ENCODE data around the gene FOXN1.

- TF ChIP-seq, protein P1, sequence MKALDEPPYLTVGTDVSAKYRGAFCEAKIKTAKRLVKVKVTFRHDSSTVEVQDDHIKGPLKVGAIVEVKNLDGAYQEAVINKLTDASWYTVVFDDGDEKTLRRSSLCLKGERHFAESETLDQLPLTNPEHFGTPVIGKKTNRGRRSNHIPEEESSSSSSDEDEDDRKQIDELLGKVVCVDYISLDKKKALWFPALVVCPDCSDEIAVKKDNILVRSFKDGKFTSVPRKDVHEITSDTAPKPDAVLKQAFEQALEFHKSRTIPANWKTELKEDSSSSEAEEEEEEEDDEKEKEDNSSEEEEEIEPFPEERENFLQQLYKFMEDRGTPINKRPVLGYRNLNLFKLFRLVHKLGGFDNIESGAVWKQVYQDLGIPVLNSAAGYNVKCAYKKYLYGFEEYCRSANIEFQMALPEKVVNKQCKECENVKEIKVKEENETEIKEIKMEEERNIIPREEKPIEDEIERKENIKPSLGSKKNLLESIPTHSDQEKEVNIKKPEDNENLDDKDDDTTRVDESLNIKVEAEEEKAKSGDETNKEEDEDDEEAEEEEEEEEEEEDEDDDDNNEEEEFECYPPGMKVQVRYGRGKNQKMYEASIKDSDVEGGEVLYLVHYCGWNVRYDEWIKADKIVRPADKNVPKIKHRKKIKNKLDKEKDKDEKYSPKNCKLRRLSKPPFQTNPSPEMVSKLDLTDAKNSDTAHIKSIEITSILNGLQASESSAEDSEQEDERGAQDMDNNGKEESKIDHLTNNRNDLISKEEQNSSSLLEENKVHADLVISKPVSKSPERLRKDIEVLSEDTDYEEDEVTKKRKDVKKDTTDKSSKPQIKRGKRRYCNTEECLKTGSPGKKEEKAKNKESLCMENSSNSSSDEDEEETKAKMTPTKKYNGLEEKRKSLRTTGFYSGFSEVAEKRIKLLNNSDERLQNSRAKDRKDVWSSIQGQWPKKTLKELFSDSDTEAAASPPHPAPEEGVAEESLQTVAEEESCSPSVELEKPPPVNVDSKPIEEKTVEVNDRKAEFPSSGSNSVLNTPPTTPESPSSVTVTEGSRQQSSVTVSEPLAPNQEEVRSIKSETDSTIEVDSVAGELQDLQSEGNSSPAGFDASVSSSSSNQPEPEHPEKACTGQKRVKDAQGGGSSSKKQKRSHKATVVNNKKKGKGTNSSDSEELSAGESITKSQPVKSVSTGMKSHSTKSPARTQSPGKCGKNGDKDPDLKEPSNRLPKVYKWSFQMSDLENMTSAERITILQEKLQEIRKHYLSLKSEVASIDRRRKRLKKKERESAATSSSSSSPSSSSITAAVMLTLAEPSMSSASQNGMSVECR (CRISPR knock-in tag; IDR thresholded peaks at IDR 0.05; ENCODE audit: borderline replicate concordance) = no peak
- no peak for TF ChIP-seq TEAD4 (CRISPR knock-in tag; IDR thresholded peaks at IDR 0.05)
- TF ChIP-seq, protein P2, sequence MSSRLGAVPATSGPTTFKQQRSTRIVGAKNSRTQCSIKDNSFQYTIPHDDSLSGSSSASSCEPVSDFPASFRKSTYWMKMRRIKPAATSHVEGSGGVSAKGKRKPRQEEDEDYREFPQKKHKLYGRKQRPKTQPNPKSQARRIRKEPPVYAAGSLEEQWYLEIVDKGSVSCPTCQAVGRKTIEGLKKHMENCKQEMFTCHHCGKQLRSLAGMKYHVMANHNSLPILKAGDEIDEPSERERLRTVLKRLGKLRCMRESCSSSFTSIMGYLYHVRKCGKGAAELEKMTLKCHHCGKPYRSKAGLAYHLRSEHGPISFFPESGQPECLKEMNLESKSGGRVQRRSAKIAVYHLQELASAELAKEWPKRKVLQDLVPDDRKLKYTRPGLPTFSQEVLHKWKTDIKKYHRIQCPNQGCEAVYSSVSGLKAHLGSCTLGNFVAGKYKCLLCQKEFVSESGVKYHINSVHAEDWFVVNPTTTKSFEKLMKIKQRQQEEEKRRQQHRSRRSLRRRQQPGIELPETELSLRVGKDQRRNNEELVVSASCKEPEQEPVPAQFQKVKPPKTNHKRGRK (CRISPR knock-in tag; IDR thresholded peaks at IDR 0.05; ENCODE audit: borderline replicate concordance) = no peak
- TF ChIP-seq CTCF (IDR thresholded peaks at IDR 0.05) = no peak
- no peak for TF ChIP-seq ZBTB21 (CRISPR knock-in tag; IDR thresholded peaks at IDR 0.05; ENCODE audit: borderline replicate concordance)
- TF ChIP-seq CREM (CRISPR knock-in tag; IDR thresholded peaks at IDR 0.05) = no peak
These were observed 14.9 kb upstream of the FOXN1 start for GRCh38 chr17:28491286-28491685.

Measured in WTC11 (cell line).